T-helper 1 cell treated with Interleukin-12 subunit alpha and Interleukin-12 subunit beta and Interleukin-4 antibody, amounts not matched to agents 30 μg/mL and 1 μg/mL, for 36 hours (primary cell): ENCODE data around the gene UGT1A4.

Source experiments
- H3K27ac Mint-ChIP-seq: one replicate; pipeline ENCODE4 v1.8.0; 2021; ENCODE audit warnings: mild to moderate bottlenecking, mixed read lengths
- H3K27me3 Mint-ChIP-seq: one replicate; pipeline ENCODE4 v1.8.0; 2021; ENCODE audit warnings: low read depth, mixed read lengths
- H3K36me3 Mint-ChIP-seq: one replicate; pipeline ENCODE4 v1.8.0; 2021; ENCODE audit warnings: low read depth, mixed read lengths
- H3K4me1 Mint-ChIP-seq: one replicate; pipeline ENCODE4 v1.8.0; 2021; ENCODE audit warnings: low read depth, mixed read lengths
- H3K4me3 Mint-ChIP-seq: one replicate; pipeline ENCODE4 v1.8.0; 2021; ENCODE audit warnings: mild to moderate bottlenecking, moderate library complexity, mixed read lengths
- H3K9me3 Mint-ChIP-seq: one replicate; pipeline ENCODE4 v1.8.0; 2021; ENCODE audit warnings: mixed read lengths

Gene UGT1A4

GRCh38 chr2:233814056-233814835 lies 95.7 kb downstream of the UGT1A4 start:
- H3K27me3 Mint-ChIP-seq, result no peaks in the 10 kb centered on the region
- no peaks in the 10 kb centered on the region for H3K9me3 Mint-ChIP-seq

GRCh38 chr2:233815861-233816260 lies 97.3 kb downstream of the UGT1A4 start:
- no peaks in the 10 kb centered on the region for H3K27me3 Mint-ChIP-seq
- H3K9me3 Mint-ChIP-seq, result no peaks in the 10 kb centered on the region
- no peaks in the 10 kb centered on the region for H3K4me1 Mint-ChIP-seq

More at GRCh38 chr2:233814056-233814835, 95.7 kb downstream of the UGT1A4 start:
- H3K36me3 Mint-ChIP-seq, result no peaks in the 10 kb centered on the region
- no peak overlapping the region for H3K27ac Mint-ChIP-seq
- no peak overlapping the region for H3K4me3 Mint-ChIP-seq
- no peaks in the 10 kb centered on the region for H3K4me1 Mint-ChIP-seq

GRCh38 chr2:233816334-233816733 lies 97.8 kb downstream of the UGT1A4 start:
- Mint-ChIP-seq H3K4me1 (no peaks in the 10 kb centered on the region), H3K27me3 (no peaks in the 10 kb centered on the region), H3K27ac (no peak overlapping the region), H3K4me3 (no peak overlapping the region), H3K36me3 (no peaks in the 10 kb centered on the region), H3K9me3 (no peaks in the 10 kb centered on the region)

More at GRCh38 chr2:233815861-233816260, 97.3 kb downstream of the UGT1A4 start:
- no peak overlapping the region for H3K27ac Mint-ChIP-seq
- H3K4me3 Mint-ChIP-seq, result no peak overlapping the region
- no peaks in the 10 kb centered on the region for H3K36me3 Mint-ChIP-seq

- no peaks in the 10 kb centered on the region for H3K4me1 Mint-ChIP-seq
- H3K27ac Mint-ChIP-seq, result no peak overlapping the region
Observed at GRCh38 chr2:233816771-233817170, 98.2 kb downstream of the UGT1A4 start.

GRCh38 chr2:233817361-233817911 lies 98.9 kb downstream of the UGT1A4 start:
- Mint-ChIP-seq H3K4me1 (no peaks in the 10 kb centered on the region), H3K27me3 (no peaks in the 10 kb centered on the region), H3K36me3 (no peaks in the 10 kb centered on the region), H3K9me3 (no peaks in the 10 kb centered on the region), H3K27ac (no peak overlapping the region), H3K4me3 (no peak overlapping the region)

More at GRCh38 chr2:233816771-233817170, 98.2 kb downstream of the UGT1A4 start:
- H3K36me3 Mint-ChIP-seq, result no peaks in the 10 kb centered on the region
- no peak overlapping the region for H3K4me3 Mint-ChIP-seq
- no peaks in the 10 kb centered on the region for H3K27me3 Mint-ChIP-seq
- H3K9me3 Mint-ChIP-seq, result no peaks in the 10 kb centered on the region

- Mint-ChIP-seq H3K4me1 (no peaks in the 10 kb centered on the region), H3K27me3 (no peaks in the 10 kb centered on the region), H3K9me3 (no peaks in the 10 kb centered on the region), H3K27ac (no peak overlapping the region), H3K36me3 (no peaks in the 10 kb centered on the region), H3K4me3 (no peak overlapping the region)
Observed at GRCh38 chr2:233817995-233818638, 99.6 kb downstream of the UGT1A4 start.

GRCh38 chr2:233818639-233819621 lies 100.4 kb downstream of the UGT1A4 start:
- Mint-ChIP-seq H3K27me3 (no peaks in the 10 kb centered on the region), H3K27ac (no peak overlapping the region), H3K4me3 (no peak overlapping the region), H3K9me3 (no peaks in the 10 kb centered on the region), H3K36me3 (no peaks in the 10 kb centered on the region), H3K4me1 (no peaks in the 10 kb centered on the region)

GRCh38 chr2:233819884-233820773 lies 101.6 kb downstream of the UGT1A4 start:
- Mint-ChIP-seq H3K27me3 (peaks cover 3% of the 10 kb centered on the region), H3K4me1 (no peaks in the 10 kb centered on the region), H3K36me3 (no peaks in the 10 kb centered on the region), H3K9me3 (no peaks in the 10 kb centered on the region), H3K4me3 (no peak overlapping the region), H3K27ac (no peak overlapping the region)

GRCh38 chr2:233820774-233821105 lies 102.2 kb downstream of the UGT1A4 start:
- peaks cover 8% of the 10 kb centered on the region for H3K27me3 Mint-ChIP-seq
- no peaks in the 10 kb centered on the region for H3K36me3 Mint-ChIP-seq
- no peak overlapping the region for H3K4me3 Mint-ChIP-seq
- H3K27ac Mint-ChIP-seq, result no peak overlapping the region
- H3K4me1 Mint-ChIP-seq, result no peaks in the 10 kb centered on the region
- no peaks in the 10 kb centered on the region for H3K9me3 Mint-ChIP-seq

- peaks cover 10% of the 10 kb centered on the region for H3K27me3 Mint-ChIP-seq
- no peak overlapping the region for H3K27ac Mint-ChIP-seq
- no peaks in the 10 kb centered on the region for H3K36me3 Mint-ChIP-seq
Observed at GRCh38 chr2:233821196-233821595, 102.7 kb downstream of the UGT1A4 start.

GRCh38 chr2:233821709-233822100 lies 103.2 kb downstream of the UGT1A4 start:
- Mint-ChIP-seq H3K36me3 (no peaks in the 10 kb centered on the region), H3K27me3 (peaks cover 12% of the 10 kb centered on the region), H3K4me1 (no peaks in the 10 kb centered on the region), H3K4me3 (no peak overlapping the region), H3K27ac (no peak overlapping the region), H3K9me3 (no peaks in the 10 kb centered on the region)

More at GRCh38 chr2:233821196-233821595, 102.7 kb downstream of the UGT1A4 start:
- Mint-ChIP-seq H3K9me3 (no peaks in the 10 kb centered on the region), H3K4me3 (no peak overlapping the region), H3K4me1 (no peaks in the 10 kb centered on the region)

- Mint-ChIP-seq H3K4me1 (no peaks in the 10 kb centered on the region), H3K36me3 (no peaks in the 10 kb centered on the region), H3K27ac (no peak overlapping the region), H3K4me3 (no peak overlapping the region), H3K9me3 (no peaks in the 10 kb centered on the region), H3K27me3 (peaks cover 12% of the 10 kb centered on the region)
Observed at GRCh38 chr2:233822101-233822771, 103.7 kb downstream of the UGT1A4 start.
